Colonic mucosa (tissue), 4 donors: ENCODE measurements around the gene BCL2L1. TPM values are rescaled to one million over a fixed set of nuclear protein-coding genes. Genes with fewer than 3 reads are reported as not detected.

Source experiments
- DNase-seq: peaks from one replicate; pipeline ENCODE4 v3.0.0-alpha.2; 2020
- H3K27ac ChIP-seq: fragments of 200-600 bp; one replicate; pipeline ENCODE4 v1.8.0; 2021
- H3K27me3 ChIP-seq: fragments of 200-600 bp; one replicate; pipeline ENCODE4 v1.8.0; 2021
- H3K36me3 ChIP-seq: fragments of 200-600 bp; one replicate; pipeline ENCODE4 v1.8.0; 2021
- H3K4me1 ChIP-seq: fragments of 200-600 bp; one replicate; pipeline ENCODE4 v1.8.0; 2021; ENCODE audit warnings: mild to moderate bottlenecking
- H3K4me3 ChIP-seq: fragments of 200-600 bp; one replicate; pipeline ENCODE4 v1.8.0; 2021
- H3K9ac ChIP-seq, 2 donors: one replicate each; pipeline ENCODE4 v1.7.0; 2013; ENCODE audit warnings: control low read depth in 2 of 2, low read depth in 2 of 2, low read length in 2 of 2
- H3K9me3 ChIP-seq: fragments of 200-600 bp; one replicate; pipeline ENCODE4 v1.8.0; 2021
- CTCF ChIP-seq: fragments of 200-600 bp; IDR thresholded peaks from one replicate; pipeline ENCODE4 v1.8.0; 2022; ENCODE audit warnings: antibody characterized with exemption, mild to moderate bottlenecking
- intact Hi-C: fragments of 100-400 bp; cut with DNase I; formaldehyde crosslinking; loops from one replicate; pipeline ENCODE4 v1.14.1; 2022
- total RNA-seq, 2 donors: library from RNA; stranded (reverse); fragmentation: NEBNext Ultra II Directional in 1 of 2; extraction: Animal tissue kit (Norgen Biotek cat#: 25700) in 1 of 2; gene quantifications; one replicate each; pipeline ENCODE4 v1.2.1, GENCODE V29; 2021
- donor health status: healthy.
- donor health status: DM: no; HTN: no; CAD: no.
- donor health status: DM: no; HTN: no; CAD: no.

The BCL2L1 gene
- total RNA-seq, 2 donors from 2014 or later, result 55.9 to 59.4 TPM

GRCh38 chr20:31675828-31676608 lies 46.6 kb downstream of the BCL2L1 start:
- peak; percentile 40 for DNase-seq
- peak overlapping the region in 1 of 2 donors; percentile 59 for H3K9ac ChIP-seq
- no peaks in the 10 kb centered on the region for H3K27me3 ChIP-seq
- no peaks in the 10 kb centered on the region for H3K36me3 ChIP-seq
- peaks cover 12% of the 10 kb centered on the region for H3K4me1 ChIP-seq
- H3K9me3 ChIP-seq, result no peaks in the 10 kb centered on the region
- no peak overlapping the region for H3K4me3 ChIP-seq
- no peak for TF ChIP-seq CTCF
- H3K27ac ChIP-seq, result peak overlapping the region; percentile 66
- intact Hi-C loops, result no loop called here

- intact Hi-C loops, result no loop called here
- H3K9ac ChIP-seq, result peak overlapping the region; percentile 44 to 59
- H3K4me3 ChIP-seq, result no peak overlapping the region
Measured at GRCh38 chr20:31674895-31675827, 47.5 kb downstream of the BCL2L1 start.

GRCh38 chr20:31673943-31674463 lies 48.7 kb downstream of the BCL2L1 start:
- no peaks in the 10 kb centered on the region for H3K27me3 ChIP-seq
- no peak for TF ChIP-seq CTCF
- H3K9me3 ChIP-seq, result no peaks in the 10 kb centered on the region
- H3K4me3 ChIP-seq, result no peak overlapping the region
- peak overlapping the region; percentile 66 for H3K27ac ChIP-seq
- peaks cover 23% of the 10 kb centered on the region for H3K4me1 ChIP-seq
- no peak for DNase-seq
- H3K9ac ChIP-seq, result no peak overlapping the region
- intact Hi-C loops, result no loop called here
- H3K36me3 ChIP-seq, result no peaks in the 10 kb centered on the region

More at GRCh38 chr20:31674895-31675827, 47.5 kb downstream of the BCL2L1 start:
- TF ChIP-seq CTCF, result no peak
- H3K27ac ChIP-seq, result peak overlapping the region; percentile 66
- H3K9me3 ChIP-seq, result no peaks in the 10 kb centered on the region
- H3K27me3 ChIP-seq, result no peaks in the 10 kb centered on the region
- peak; percentile 60 for DNase-seq
- H3K36me3 ChIP-seq, result no peaks in the 10 kb centered on the region
- H3K4me1 ChIP-seq, result peaks cover 19% of the 10 kb centered on the region

- TF ChIP-seq CTCF, result no peak
- Histone ChIP-seq H3K4me3 (no peak overlapping the region), H3K27me3 (no peaks in the 10 kb centered on the region), H3K36me3 (no peaks in the 10 kb centered on the region), H3K27ac (no peak overlapping the region), H3K9me3 (no peaks in the 10 kb centered on the region), H3K4me1 (peaks cover 23% of the 10 kb centered on the region), H3K9ac (no peak overlapping the region)
- DNase-seq, result no peak
- intact Hi-C loops, result no loop called here
Measured at GRCh38 chr20:31673435-31673834, 49.2 kb downstream of the BCL2L1 start.

GRCh38 chr20:31671324-31671723 lies 51.3 kb downstream of the BCL2L1 start:
- Histone ChIP-seq H3K4me3 (no peak overlapping the region), H3K27me3 (no peaks in the 10 kb centered on the region), H3K9me3 (no peaks in the 10 kb centered on the region), H3K27ac (peak overlapping the region; percentile 76), H3K36me3 (no peaks in the 10 kb centered on the region), H3K4me1 (peaks cover 30% of the 10 kb centered on the region), H3K9ac (peak overlapping the region in 1 of 2 donors; percentile 64)
- no peak for DNase-seq
- intact Hi-C loops, result no loop called here
- no peak for TF ChIP-seq CTCF
